Stimulated activated CD8-positive, alpha-beta memory T cell treated with anti-CD3 and anti-CD28 coated beads, Interleukin-12 subunit alpha, Interleukin-12 subunit beta, amount 100 ng/mL, for 1 hour (primary cell): Measurements from ENCODE around the gene EVC2.
"Not testable (repeated sequence)": the region's sequence is repeated elsewhere in the genome, so short reads cannot be mapped to it uniquely, and the experiment has no call there.

Source experiments
- DNase-seq: peaks from one replicate; pipeline ENCODE4 v3.0.0-alpha.2; 2020; ENCODE audit warnings: low read depth

The EVC2 gene

DNA sequence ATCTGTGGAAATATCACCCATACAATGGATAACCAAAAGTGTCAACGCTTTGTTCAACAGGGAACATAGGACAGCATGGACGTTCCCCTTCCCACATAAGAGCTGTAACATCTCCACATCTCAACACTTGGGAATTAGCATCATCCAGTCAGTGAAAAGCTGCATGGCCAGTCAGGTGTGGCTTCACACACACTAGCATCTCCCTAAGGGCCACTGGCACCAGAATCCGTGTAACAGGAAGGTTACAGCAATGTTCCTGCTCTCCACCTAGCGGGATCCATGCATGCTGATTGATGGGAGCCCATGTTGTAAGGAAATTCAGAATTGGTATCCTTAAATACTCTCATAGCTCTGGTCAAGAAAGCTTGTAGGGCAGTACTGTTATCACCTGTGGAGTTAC, 78.8 kb downstream of the EVC2 start:
- DNase-seq, result no peak

DNA sequence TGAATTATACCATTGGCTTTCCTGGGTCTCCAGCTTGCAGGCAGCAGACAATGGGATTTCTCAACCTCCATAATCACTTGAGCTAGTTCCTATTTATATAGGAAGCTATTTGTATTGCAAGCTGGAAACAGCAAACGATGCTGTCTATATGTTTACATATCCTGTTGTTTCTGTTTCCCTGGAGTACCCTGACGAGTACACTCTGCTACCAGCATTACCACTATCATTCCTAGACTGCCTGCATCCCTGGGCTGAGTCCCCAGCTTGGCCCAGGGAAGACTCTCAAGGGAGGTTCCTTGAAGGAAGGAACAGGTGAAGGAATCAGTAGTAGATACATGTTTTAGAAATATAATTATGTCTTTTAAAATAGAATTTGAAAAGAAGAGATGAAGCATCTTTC, 81.4 kb downstream of the EVC2 start:
- no peak for DNase-seq

DNA sequence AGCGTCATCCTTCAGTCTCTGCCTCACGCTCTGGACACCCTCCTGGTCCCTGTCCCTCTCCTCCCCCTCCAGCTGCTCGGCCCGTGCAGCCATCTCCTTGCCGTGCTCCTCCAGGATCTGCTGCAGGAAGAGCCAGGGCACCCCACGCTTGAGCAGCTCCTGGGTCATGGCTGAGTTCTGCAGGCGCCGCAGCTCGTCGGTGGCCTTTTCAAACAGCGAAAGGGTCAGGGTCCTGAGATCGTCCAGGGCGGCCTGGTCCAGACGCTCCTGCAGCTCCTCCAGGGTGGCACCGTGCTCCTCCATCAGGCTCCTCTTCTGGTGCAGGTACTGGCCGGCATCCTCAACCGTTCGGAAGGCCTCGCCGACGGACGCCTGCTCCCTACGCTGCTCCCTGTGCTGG, 85.8 kb downstream of the EVC2 start:
- no peak for DNase-seq

DNA sequence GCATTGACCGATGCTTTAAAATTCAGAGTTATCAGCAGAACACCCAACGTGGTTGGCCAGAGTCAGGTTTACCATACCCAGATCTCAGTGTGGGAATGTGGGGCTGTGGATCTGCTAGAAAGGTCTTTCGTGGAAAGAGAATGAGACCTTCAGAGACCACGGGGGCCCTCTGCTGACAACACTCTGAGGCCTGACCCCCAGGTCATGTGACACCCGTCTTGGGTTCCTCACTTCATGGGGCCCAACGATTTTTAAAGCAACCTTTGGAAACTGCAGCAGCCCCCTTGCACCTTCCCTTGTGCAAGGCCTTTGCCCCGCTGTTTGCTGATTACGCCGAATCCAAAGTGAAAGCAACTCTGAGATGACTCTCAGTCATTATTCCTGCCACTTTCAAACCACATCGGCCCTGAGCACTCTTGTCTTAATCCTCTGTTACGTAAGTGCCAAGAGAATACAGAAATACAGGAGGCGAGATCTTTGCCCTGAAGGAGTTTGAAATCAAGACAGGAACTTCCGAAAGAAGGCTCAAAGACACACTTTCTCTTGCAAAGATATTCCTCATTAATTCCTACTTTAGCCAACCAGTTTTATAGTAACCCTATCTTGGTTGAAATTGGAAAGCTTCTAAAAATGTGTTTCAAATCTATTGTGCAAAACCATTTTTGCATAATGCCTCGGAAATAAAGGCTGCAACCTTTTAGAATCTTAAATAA, 88.3 kb downstream of the EVC2 start:
- no peak for DNase-seq

DNA sequence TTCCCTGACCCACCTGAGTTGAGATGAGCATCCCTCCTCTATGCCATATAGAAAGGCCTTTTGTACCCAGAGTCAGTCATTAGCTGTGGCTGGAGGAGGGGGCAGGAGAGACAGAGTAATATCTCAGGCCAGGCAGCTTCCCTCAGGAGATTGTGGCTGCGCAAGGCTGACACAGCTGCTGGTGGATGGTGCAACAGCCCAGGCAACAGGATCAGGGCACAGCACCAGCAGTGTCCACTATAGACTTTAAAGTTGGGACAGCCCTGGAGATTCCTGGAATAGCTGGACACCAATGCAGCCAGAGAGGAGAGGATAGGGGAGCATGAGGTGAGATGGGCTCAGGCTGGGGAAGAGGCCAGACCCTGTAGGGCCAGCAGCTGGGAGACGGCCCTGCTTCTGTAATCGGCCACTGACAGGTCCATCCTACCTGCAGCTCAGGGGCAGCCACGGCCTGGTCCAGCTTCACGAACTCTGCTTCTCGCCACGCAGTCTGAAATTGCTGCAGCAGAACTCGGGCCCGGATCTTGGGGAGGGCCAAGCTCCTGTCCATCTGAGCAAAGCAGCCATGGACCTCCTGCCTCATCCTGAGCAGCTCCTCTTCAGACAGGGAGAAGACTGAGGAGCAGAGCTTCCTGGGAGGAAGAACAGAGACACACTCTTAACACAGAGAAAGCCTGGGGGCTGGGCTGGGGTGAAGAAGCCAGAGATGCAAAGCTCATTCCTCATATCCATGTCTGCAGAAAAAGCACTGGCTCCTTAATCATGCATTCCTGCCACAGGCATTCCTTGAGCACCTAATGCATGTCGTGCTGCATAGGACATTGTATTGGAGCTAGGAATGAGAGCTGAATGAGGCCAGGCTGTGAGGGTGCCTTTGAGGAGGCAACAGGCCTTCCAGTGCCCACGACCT, 90.1 kb downstream of the EVC2 start:
- no peak for DNase-seq

DNA sequence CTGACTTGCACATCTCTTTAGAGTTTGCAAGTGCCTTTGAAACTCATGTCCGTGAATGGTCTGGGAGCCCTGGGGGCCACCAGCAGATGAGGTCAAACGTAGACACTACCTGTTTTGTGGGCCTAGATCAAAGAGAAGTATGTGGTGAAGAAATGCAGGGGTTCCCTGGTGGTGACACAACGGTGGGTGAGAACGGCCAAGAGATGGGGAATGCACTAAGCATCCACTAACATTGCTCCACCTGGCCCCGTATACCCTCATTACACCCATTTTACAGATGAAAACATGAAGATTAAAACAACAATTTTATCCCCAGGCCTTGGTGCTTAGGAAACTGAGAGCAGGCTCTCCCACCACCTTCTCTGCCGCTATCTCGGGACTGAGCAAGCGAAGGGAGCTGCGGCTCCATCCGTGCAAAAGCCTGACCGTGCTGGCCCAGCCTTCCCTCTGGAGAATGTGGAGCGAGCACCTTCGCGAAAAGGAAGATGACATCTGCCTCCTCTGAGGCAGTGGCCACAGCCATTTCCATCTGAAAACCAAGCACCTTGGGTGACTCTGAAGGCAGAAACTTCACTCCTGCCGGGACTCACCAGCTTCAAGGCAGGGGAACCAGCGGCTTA, 91.9 kb downstream of the EVC2 start:
- no peak for DNase-seq

DNA sequence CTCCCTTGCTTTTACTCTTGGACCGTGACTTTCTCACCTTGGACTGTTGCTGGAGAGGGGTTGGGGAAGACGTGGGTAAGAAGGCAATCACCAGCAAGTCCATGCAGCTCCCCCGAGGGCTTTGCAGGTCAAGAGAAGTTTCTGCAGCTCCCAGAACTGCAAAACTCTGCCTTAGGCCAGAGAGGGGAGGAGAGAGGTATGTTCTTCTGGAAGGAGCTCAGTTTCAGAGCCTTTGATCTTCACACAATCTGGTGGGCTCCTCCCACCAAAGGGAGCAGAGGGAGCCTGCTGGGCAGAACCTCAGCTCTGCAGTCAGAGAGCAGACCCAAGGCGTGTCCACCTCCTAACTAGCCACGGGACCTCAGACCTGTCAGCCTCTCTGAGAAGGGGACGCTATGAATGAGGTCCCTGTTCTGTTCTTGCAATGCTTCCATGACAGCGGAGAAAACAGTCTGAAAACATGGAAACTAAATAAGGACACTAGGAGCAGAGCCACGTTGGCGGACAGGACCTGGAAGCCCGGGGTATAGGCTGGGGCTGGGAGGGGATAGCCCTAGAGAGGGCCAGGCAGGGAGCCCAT, 92.8 kb downstream of the EVC2 start:
- DNase-seq, result no peak

DNA sequence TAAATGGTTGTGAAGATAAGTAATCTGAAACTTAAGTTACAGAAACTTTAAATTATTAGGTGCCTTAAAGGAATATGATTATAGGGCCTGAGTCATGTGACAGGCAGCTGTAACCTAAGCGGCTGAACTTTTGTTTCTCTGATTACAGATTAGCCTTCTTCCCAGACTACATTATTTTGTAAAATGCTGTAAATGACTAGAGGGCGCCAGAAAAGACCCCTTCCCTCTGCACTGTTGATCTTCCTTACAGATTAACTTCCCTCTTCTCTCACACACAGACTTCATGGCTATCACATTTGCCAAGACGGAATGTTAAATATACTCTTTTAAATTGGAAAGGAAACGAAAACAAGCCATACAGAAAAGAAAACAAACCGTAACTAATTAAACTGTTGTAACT, 96.6 kb downstream of the EVC2 start:
- no peak for DNase-seq

DNA sequence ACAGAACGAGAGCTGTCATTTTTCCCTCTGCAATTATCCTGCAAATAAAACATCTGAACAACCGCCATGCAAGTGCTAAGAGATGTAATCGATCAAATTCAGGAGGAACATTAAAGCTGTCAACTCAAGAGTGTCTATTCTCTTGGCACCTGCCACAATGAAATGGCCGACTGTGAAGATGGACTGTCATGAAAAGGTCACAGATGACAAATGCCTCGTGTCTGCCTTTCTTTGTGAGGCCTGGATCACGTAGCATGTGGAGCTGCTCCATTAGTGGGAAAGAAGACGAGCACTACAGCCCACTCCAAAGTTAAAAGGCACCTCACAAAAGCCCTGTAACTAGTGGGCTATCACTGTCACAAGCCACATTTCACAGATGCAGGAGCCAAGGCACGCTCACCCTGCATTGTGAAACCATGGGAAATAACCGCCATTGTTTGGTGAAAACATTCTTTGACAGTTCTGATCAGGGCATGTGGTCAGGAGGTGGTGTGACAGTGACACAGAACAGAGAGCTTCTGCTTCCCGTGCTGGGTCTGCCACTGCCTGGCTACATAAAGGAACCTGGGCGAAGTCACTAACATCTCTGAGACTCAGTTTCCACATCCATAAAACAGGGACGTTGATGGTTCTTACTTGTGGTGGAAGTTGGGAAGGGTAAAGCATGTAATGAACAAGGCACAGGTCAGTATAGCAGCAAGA, 98.9 kb downstream of the EVC2 start:
- no peak for DNase-seq

DNA sequence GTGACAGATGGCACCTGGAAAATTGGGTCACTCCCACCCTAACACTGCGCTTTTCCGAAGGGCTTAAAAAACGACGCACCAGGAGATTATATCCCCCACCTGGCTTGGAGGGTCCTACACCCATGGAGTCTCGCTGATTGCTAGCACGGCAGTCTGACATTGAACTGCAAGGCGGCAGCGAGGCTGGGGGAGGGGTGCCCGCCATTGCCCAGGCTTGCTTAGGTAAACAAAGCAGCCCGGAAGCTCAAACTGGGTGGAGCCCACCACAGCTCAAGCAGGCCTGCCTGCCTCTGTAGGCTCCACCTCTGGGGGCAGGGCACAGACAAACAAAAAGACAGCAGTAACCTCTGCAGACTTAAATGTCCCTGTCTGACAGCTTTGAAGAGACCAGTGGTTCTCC, 114.5 kb downstream of the EVC2 start:
- not testable (repeated sequence) for DNase-seq

DNA sequence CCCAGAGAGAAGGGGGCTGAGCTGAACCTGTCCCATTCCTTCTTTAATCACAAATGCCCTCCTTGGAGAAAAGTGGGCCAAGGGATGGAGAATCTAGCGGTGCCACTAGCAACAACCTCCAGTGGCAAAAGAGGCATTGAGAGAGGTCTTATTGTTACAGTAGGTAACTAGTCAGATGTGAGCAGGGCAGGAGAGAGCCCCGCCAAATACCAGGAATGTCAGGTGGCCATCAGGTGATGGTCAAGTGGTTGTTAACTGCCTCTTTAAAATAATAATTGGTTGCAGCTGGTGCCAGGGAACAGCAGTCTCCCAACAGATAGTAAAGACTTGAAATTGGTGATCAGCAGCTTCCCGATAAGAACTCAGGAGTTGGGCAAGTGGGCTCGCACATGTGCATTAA, 116.1 kb downstream of the EVC2 start:
- no peak for DNase-seq

DNA sequence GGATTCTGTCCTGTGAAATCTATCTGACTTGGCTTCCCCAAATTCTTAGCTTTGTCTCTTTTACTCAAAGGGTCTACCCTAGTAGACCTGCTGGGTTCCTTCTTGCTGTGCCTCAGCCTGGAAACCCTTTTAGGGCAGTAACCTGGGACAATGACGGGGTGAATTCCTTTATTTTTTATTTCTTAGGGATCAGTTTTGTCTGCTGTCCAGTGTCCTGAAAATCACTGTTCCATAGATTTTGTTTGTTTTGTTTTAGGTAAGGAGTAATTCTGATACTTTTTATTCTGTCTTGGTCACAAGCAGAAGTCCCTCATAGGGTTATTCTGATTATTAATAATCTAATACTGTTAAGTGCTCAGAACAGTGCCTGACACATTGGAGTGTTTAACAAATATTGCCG, 118.9 kb downstream of the EVC2 start:
- no peak for DNase-seq

DNA sequence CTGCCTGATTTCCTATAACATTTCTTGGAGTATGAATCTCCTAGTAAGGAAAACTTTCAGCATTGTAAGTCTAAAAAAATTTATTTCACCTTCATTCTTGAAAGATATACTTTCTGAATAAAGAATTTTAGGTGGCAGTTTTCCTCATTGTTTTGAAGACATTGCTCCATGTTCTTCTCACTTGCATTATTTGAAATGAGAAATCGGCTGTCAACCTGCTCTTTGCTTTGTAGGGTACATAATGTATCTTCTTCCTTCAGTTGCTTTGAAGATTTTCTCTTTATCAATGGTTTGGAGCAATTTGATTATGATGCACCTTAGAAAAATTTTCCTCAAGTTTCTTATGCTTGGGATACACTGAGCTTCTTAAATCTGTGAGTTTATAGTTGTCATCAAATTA, 120.3 kb downstream of the EVC2 start:
- no peak for DNase-seq

DNA sequence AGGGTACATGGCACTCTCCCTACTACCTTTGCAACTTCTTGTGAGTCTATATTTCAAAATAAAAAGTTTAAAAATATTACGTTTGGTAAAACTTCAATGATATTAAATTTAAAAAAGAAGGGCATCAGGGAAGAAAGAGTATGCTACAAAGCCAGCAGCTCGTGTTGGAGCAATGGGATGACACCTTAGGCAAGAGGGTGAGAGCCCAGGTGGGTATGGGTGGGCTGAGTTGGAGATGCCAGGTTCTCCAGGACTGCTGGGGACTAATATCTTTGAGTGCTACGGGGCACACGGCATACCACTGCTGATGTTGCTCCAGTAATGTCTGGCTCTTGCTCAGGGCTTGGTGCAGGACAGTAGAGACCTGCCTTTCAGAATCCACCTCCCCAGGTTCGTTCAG, 132.4 kb downstream of the EVC2 start:
- no peak for DNase-seq

DNA sequence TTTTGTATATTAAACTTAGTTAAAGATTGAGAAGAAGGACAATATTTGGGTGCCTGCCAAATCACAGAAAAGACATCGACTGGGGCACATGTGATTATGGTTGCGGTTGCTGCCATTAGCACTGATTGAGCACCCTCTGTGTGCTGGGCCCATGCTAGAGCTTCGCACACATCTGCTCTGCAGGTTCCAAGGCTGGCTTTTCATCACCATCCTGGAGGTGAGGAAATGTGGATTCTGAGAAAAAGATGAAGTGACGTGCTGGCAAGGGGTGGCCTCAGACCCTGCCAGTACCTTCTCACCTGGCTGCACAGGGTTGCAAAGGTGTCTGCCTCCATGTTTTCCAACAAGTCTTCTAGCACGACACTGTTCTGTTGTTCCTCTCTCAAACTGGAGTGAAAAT, 134.0 kb downstream of the EVC2 start:
- DNase-seq, result no peak

DNA sequence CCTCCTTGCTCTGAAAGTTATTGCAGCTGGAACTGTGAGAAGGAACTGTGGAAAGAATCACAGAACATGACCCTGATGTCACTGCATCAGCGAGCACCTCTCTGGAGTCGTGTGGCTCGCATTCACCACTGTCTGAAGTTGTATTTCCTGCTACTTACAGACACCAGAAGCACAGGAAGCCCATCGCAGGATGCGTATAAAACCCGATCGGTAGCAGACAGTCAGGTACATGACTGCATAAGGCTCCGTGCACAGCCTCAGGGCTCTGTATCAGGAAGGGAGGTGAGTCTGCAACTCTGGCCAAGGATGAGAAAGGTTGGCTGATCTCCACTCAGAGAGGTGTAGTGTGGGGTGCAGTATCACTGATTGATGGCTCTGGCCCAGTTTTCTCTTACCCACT, 134.4 kb downstream of the EVC2 start:
- no peak for DNase-seq

DNA sequence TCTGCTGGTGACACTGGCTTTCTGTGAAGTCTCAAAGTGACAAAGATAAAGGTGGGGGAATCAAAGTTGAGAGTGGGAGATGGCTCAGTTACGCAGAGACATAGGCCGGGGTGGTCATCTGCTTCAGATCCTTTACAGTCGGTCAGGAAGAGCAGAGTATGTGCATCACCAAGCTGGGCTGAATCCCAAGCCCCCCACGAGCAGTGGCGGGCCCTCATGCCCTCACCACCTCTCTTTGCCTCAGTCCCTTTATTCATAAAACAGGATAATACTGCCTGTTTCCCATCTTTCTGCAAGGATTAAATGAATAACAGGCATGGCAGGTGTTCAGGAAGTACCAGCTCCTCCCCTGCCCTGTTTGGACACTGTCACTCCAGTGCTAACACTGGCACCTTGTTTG, 135.6 kb downstream of the EVC2 start:
- no peak for DNase-seq

DNA sequence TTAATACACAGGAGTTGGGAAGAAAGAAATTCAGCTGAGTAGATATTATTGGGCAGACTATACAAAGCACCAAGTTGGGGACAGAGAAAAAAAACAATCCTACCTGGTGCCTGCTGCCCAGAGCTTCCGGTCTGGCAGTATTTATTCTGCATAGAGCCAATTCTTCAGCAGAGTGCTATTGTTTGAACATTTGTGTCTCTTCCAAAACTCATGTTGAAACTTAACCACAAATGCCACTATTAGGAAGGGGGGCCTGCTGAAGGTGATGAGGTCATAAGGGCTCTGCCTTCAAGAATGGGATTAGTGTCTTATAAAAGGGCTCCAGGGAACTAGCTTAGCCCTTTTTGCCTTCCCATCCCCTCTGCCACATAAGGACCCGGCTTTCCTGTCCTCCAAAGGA, 136.2 kb downstream of the EVC2 start:
- no peak for DNase-seq

DNA sequence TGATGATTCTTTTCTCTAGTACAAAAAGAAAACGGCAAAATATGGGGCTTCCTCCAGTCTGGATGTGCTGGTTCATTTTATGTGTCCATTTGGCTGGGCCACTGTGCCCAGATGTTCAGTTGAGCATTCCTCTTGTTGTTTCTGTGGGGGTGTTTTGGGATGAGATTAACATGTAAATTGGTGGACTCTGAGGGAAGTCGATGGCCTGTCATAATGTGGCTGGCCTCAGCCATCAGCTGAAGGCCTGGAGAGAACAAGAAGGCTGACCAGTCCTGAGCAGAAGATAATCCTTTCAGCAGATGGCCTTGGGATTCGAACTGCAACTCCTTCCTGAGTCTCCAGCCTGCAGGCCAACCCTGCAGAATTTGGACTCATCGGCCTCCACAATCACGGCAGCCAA, 136.7 kb downstream of the EVC2 start:
- DNase-seq, result no peak

DNA sequence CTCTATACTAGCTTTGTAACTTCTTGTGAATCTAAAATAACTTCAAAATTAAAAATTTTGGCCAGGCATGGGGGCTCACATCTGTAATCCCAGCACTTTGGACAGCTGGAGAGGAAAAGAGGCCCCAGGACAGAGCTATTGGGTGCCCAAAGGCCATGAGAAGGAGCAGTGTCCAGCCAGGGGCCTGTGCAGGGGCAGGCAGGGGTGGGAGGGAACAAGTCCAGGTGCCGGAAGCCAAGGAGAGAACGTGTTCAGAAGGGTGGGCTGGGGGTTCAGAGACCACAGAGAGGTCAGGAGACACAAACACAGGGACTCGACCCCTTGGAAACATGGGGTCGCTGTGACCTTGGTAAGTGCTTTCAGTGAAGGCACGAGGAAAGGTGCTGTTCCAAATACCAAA, 138.9 kb downstream of the EVC2 start:
- DNase-seq, result no peak

DNA sequence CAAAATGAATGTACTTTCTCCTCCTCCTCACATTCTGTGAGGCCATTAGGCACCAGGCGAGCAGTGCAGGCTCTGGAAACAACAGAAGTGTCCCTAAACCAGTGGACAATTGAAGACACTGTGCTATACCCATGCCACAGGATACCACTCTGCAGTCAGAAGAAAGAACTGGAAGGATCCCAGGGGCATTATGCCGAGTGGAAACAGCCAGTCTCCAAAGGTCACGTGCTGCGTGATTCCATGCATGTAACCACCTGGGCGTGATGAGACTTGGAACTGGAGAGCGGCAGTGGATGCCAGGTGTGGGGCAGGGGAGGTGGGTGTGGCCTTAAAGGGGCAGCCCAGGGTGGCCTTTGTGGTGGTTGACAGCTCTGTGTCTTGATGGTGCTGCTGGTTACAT, 139.4 kb downstream of the EVC2 start:
- DNase-seq, result no peak

DNA sequence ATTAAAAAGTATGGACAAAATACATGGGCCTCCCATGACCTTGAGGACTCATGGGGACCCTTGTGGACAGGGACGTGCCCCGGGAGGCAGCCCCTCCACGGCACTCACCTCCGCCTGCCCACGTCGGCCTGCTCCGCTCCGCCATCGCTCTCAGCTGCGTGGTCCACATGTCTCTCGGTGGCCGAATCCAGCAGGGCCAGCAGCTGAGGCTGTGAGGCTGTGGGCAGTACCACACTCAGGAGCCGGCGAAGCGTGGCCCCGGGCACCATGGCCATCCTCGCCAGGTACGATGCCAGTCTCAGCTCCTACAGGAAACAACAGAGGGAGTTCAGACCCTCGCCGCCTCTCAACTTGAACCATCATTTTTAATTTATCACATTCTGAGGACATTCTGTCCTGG, 140.0 kb downstream of the EVC2 start:
- DNase-seq, result no peak
